ENCODE results near the gene PLIN3. TPM values are rescaled to one million over a fixed set of nuclear protein-coding genes. Genes with fewer than 3 reads are reported as not detected.
"Not testable (repeated sequence)": the region's sequence is repeated elsewhere in the genome, so short reads cannot be mapped to it uniquely, and the experiment has no call there.

The PLIN3 gene
- total RNA-seq, 1 donor from 2014 or later = 49.8 TPM

DNA sequence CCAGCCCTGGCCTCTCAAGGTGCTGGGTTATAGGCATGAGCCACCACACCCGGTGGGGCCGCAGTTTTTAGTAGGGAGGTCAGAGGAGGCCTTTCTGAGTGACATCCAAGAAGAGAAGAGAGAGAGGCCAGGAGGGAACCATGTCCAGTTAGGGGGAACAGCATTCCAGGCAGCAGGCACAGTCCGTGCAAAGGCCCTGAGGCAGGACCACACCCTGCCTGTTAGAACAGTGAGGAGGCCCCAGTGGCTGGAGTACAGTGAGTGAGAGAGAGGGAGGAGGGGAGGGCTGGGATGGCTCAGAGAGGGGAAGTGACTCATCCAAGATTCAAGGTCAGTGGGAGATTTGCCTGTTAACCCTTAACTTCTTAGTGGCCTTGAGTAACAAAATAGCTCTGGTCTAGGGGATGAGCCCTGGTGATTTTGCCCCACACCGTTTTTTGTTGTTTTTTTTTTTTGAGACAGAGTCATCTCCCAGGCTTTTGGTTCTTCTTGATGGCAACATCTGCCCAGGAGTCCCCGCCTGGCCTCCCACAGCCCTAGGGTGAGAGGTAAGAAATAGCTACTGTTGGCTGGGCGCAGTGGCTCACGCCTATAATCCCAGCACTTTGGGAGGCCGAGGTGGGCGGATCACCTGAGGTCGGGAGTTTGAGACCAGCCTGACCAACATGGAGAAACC lies 2.7 kb upstream of the PLIN3 start:
- no peak for FAIRE-seq
- no peak overlapping the region for H3K4me3 ChIP-seq (ENCODE audit: low read depth, low read length)
- no peaks in the 10 kb centered on the region for H3K27me3 ChIP-seq (ENCODE audit: control insufficient read depth, insufficient read depth, low read length)
- no peak for TF ChIP-seq CTCF (IDR thresholded peaks at IDR 0.05; ENCODE audit: insufficient read depth, low read length, severe bottlenecking)
- DNase-seq (ENCODE audit: low read depth) = peak; percentile 89
- H3K36me3 ChIP-seq (ENCODE audit: control insufficient read depth, insufficient read depth, low read length) = no peaks in the 10 kb centered on the region

GRCh38 chr19:4868286-4868834 lies 893 bp upstream of the PLIN3 start:
- no peak for TF ChIP-seq CTCF (IDR thresholded peaks at IDR 0.05; ENCODE audit: insufficient read depth, low read length, severe bottlenecking)

DNA sequence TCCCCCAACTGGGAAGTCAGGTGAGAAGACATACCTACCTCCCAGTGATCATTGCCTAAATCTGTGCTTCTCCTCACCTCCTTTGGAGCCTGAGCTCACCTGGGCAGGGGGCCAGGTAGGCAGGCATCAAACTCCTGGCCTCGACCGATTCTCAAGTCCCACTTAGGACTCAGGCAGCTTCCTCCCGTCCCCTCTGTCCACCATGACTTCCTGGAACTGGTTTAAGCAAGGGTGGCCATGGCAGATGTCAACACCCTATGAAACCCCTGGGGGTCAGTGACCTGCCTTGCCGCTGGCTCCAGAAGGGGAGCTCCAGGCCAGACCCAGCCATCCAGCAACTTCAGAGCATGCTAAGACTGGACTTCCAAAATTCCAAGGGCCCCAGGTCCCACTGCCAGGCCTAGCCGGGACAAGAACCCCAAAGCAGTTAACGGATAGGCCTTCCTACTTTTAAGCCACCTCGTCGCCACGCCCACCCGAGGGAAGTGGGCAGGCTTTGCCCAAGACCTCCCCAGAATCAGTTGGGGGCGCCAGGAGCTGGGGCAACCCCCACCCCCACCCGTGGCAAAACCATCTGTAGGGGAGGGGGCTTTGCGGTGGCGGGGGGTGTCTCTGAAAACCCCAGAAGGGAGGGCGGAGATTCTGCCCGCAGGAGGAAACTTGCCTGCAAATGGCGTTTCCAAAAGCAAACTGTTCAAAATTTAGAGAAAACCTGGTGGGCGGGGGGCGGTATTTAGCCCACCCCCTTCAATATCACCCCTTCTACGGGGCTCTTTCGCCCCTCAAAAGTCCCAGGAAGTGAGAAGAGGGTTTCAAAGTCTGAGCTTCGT lies 657 bp downstream of the PLIN3 start:
- Histone ChIP-seq H3K27me3 (ENCODE audit: control insufficient read depth, insufficient read depth, low read length) (no peaks in the 10 kb centered on the region), H3K4me3 (ENCODE audit: low read depth, low read length) (peak overlapping the region; percentile 89), H3K36me3 (ENCODE audit: control insufficient read depth, insufficient read depth, low read length) (peaks cover 2% of the 10 kb centered on the region)
- DNase-seq (ENCODE audit: low read depth) (no peak), FAIRE-seq (no peak)
- no peak for TF ChIP-seq CTCF (IDR thresholded peaks at IDR 0.05; ENCODE audit: insufficient read depth, low read length, severe bottlenecking)

More at GRCh38 chr19:4868286-4868834, 893 bp upstream of the PLIN3 start:
- FAIRE-seq (no peak), DNase-seq (ENCODE audit: low read depth) (no peak)
- no peak overlapping the region for H3K4me3 ChIP-seq (ENCODE audit: low read depth, low read length)
- no peaks in the 10 kb centered on the region for H3K36me3 ChIP-seq (ENCODE audit: control insufficient read depth, insufficient read depth, low read length)
- H3K27me3 ChIP-seq (ENCODE audit: control insufficient read depth, insufficient read depth, low read length) = no peaks in the 10 kb centered on the region

DNA sequence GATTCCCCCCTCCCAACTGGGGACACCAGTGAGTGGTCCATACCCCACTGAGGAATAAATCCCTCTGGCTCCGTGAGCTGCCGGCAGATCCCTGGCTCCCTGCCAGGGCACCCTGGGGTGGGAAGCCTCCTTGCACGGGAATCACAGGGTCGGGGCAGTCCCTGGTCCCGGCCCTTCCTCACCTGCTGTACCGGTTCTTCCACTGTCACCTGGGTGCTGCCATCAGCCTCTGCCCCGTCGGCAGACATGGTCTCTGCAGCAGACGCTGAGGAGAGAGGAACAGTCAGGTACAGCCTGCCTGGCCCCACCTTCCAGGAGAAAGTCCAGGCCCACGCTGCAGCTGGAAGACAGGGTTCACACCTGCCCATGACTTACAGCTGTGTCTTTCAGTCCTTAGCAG lies 6.3 kb downstream of the PLIN3 start:
- no peak for TF ChIP-seq CTCF (IDR thresholded peaks at IDR 0.05; ENCODE audit: insufficient read depth, low read length, severe bottlenecking)
- no peak overlapping the region for H3K4me3 ChIP-seq (ENCODE audit: low read depth, low read length)
- peaks cover 15% of the 10 kb centered on the region for H3K36me3 ChIP-seq (ENCODE audit: control insufficient read depth, insufficient read depth, low read length)
- no peak for DNase-seq (ENCODE audit: low read depth)
- no peaks in the 10 kb centered on the region for H3K27me3 ChIP-seq (ENCODE audit: control insufficient read depth, insufficient read depth, low read length)
- FAIRE-seq = no peak

DNA sequence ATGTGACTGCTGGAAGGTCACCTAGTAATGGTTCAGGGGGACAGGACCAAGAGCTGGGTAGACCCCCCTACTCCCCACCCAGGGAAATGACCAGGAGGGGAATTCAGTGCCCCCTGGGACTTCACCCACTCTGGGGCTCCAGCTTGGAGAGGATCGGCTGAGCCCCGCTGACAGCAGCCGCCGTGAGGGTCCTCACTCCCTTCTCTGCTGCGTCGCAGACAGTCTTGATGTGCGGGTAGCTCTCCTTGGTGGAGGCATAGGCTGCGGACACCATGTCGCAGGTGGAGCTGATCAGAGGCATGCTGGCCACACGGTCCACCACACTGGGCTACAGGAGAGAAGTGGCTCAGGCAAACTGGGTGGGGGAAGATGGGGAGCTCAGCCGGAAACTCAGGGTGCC lies 7.8 kb downstream of the PLIN3 start:
- FAIRE-seq (no peak), DNase-seq (ENCODE audit: low read depth) (no peak)
- Histone ChIP-seq H3K27me3 (ENCODE audit: control insufficient read depth, insufficient read depth, low read length) (no peaks in the 10 kb centered on the region), H3K36me3 (ENCODE audit: control insufficient read depth, insufficient read depth, low read length) (peaks cover 17% of the 10 kb centered on the region), H3K4me3 (ENCODE audit: low read depth, low read length) (no peak overlapping the region)
- TF ChIP-seq CTCF (IDR thresholded peaks at IDR 0.05; ENCODE audit: insufficient read depth, low read length, severe bottlenecking) = no peak

GRCh38 chr19:4856468-4856867 lies 11.0 kb downstream of the PLIN3 start:
- H3K4me3 ChIP-seq (ENCODE audit: low read depth, low read length); DNase-seq (ENCODE audit: low read depth); FAIRE-seq; H3K27me3 ChIP-seq (ENCODE audit: control insufficient read depth, insufficient read depth, low read length): not testable (repeated sequence)
- peaks cover 21% of the 10 kb centered on the region for H3K36me3 ChIP-seq (ENCODE audit: control insufficient read depth, insufficient read depth, low read length)

- not testable (repeated sequence) for DNase-seq (ENCODE audit: low read depth); FAIRE-seq; H3K4me3 ChIP-seq (ENCODE audit: low read depth, low read length); H3K27me3 ChIP-seq (ENCODE audit: control insufficient read depth, insufficient read depth, low read length)
- peaks cover 14% of the 10 kb centered on the region for H3K36me3 ChIP-seq (ENCODE audit: control insufficient read depth, insufficient read depth, low read length)
Measured at GRCh38 chr19:4853506-4853905, 14.0 kb downstream of the PLIN3 start.

Data from bronchial epithelial cell (primary cell).